ENCODE measurements around the gene RPL10. TPM values are rescaled to one million over a fixed set of nuclear protein-coding genes. Genes with fewer than 3 reads are reported as not detected.

The RPL10 gene
- total RNA-seq, 2 donors from 2014 or later, result 1,915 to 2,641 TPM

DNA sequence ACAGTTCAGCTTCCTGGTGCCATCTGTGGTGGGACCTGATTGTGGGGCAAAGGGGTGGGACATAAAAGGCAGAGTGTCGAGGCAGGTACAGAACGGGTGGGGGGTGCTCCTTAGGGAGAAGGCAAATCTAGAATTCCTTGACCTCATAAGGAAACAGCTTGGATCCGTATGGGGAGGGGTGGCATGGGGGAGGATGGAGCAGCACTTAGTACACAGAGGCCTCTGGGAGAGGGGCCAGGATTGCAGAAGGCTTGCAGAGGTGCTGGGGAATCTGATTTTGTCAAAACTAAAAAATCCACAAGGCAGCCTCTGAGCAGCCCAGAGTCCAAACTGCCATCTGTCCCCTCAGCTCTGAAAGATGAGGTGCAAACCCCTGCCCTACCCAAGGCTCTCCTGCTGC lies 21.4 kb upstream of the RPL10 start:
- Histone ChIP-seq H3K27me3 (no peaks in the 10 kb centered on the region), H3K36me3 (no peaks in the 10 kb centered on the region), H3K4me3 (no peak overlapping the region), H3K9ac (ENCODE audit: low read depth in 2 of 2, low read length in 2 of 2) (no peak overlapping the region), H3K4me1 (no peaks in the 10 kb centered on the region), H3K27ac (no peak overlapping the region), H3K9me3 (no peaks in the 10 kb centered on the region)
- no peak for DNase-seq
- TF ChIP-seq, protein P1, sequence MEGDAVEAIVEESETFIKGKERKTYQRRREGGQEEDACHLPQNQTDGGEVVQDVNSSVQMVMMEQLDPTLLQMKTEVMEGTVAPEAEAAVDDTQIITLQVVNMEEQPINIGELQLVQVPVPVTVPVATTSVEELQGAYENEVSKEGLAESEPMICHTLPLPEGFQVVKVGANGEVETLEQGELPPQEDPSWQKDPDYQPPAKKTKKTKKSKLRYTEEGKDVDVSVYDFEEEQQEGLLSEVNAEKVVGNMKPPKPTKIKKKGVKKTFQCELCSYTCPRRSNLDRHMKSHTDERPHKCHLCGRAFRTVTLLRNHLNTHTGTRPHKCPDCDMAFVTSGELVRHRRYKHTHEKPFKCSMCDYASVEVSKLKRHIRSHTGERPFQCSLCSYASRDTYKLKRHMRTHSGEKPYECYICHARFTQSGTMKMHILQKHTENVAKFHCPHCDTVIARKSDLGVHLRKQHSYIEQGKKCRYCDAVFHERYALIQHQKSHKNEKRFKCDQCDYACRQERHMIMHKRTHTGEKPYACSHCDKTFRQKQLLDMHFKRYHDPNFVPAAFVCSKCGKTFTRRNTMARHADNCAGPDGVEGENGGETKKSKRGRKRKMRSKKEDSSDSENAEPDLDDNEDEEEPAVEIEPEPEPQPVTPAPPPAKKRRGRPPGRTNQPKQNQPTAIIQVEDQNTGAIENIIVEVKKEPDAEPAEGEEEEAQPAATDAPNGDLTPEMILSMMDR (IDR thresholded peaks at IDR 0.05), result no peak
- intact Hi-C loops (cut with DNase I), result no loop called here

DNA sequence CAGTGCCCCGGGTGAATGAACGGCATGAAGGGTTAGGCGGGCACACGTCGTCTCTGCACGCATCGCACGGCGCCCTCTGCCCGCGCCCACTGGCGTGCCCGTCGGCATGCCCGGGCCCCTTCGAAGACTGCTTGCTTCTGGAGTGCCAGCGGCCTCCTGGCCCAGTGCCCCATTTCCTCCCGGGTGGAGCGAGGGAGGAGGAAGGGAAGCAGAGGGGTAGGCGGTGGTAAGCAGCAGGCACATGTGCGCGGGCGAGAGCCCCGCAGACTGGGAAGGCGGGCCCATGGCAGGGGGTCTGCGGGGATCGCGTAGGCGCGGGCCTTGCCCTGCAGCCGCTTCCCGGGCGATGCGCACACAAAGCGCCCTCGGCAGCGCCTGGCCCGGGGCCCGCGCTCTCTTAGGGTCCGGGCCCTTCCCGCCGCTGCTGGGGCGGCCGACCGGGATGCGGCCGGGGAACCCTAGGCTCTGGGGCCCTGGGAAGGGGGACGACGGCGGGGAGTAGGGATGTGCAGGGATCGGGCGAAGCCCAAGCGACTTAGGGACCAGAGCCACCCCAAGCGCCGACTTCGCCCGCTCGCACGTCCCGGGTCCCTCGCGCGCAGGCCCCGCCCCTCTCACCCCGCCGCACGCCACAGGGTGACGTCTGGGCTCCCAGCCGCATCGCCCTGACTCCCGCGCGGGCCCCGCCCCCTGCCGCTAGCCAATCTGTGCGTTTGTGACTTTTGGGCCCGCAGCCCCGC lies 19.9 kb upstream of the RPL10 start:
- Histone ChIP-seq H3K36me3 (no peaks in the 10 kb centered on the region), H3K4me3 (peak overlapping the region; percentile 22), H3K9me3 (no peaks in the 10 kb centered on the region), H3K4me1 (no peaks in the 10 kb centered on the region), H3K27ac (peak overlapping the region; percentile 95), H3K27me3 (no peaks in the 10 kb centered on the region), H3K9ac (ENCODE audit: low read depth in 2 of 2, low read length in 2 of 2) (peak overlapping the region; percentile 70 to 79)
- DNase-seq, result peak; percentile 67
- intact Hi-C loops (cut with DNase I), result no loop called here
- TF ChIP-seq, protein P1 (IDR thresholded peaks at IDR 0.05), result no peak

DNA sequence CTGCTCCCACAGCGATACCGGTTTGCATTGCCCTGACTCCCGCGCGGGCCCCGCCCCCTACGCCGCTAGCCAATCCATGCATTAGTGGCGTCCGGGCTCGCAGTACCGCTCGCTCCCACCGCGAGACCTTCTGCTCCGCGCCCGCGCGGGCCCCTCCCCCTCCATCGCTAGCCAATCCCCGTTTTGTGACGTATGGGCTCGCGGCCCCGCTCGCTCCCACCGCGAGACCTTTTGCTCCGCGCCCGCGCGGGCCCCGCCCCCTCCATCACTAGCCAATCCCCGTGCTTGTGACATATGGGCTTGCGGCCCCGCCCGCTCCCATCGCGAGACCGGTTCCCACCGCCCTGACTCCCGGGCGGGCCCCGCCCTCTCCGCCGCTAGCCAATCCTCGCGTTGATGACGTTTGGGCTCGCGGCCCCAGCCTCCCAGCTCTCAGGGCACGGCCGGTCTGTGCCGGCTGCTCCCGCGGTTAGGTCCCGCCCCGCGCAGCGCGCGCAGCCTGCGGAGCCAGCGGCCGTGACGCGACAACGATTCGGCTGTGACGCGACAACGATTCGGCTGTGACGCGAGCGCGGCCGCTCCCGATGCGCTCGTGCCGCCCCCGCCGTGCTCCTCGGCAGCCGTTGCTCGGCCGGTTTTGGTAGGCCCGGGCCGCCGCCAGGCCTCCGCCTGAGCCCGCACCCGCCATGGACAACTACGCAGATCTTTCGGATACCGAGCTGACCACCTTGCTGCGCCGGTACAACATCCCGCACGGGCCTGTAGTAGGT lies 19.2 kb upstream of the RPL10 start, which contains the start of gene EMD:
Gene EMD, plus strand, starts transcription at position 497 of the 770 bp plus-strand sequence. Its CDS starts 190 bp downstream, at position 687.
- H3K4me1 ChIP-seq, result no peaks in the 10 kb centered on the region
- no peaks in the 10 kb centered on the region for H3K36me3 ChIP-seq
- H3K9me3 ChIP-seq, result no peaks in the 10 kb centered on the region
- H3K9ac ChIP-seq (ENCODE audit: low read depth in 2 of 2, low read length in 2 of 2), result peak within 1 kb of the TSS; percentile 75 to 95
- H3K27ac ChIP-seq, result peak within 1 kb of the TSS; percentile 95
- H3K27me3 ChIP-seq, result no peaks in the 10 kb centered on the region
- DNase-seq, result peak; percentile 95
- intact Hi-C loops (cut with DNase I), result no loop called here
- H3K4me3 ChIP-seq, result peak within 1 kb of the TSS; percentile 63
- TF ChIP-seq, protein P1 (IDR thresholded peaks at IDR 0.05), result no peak

DNA sequence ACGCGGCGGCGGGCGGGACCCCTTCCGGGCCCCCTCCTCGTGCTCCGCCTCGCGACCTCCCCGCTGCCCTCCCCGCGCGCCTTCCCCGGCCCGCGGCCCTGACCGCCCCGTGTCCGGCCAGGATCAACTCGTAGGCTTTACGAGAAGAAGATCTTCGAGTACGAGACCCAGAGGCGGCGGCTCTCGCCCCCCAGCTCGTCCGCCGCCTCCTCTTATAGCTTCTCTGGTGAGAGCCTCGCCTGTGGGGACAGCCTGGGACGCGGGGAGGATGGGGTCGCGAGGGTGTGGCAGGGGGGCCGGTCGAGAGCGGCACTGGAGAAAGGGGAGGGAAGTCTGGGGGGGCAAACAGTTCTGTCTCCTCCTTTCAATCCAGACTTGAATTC lies 18.6 kb upstream of the RPL10 start:
- Histone ChIP-seq H3K27me3 (no peaks in the 10 kb centered on the region), H3K4me3 (peak overlapping the region; percentile 63), H3K36me3 (no peaks in the 10 kb centered on the region), H3K27ac (peak overlapping the region; percentile 86), H3K4me1 (no peaks in the 10 kb centered on the region), H3K9ac (ENCODE audit: low read depth in 2 of 2, low read length in 2 of 2) (peak overlapping the region; percentile 75 to 95), H3K9me3 (no peaks in the 10 kb centered on the region)
- no peak for DNase-seq
- intact Hi-C loops (cut with DNase I), result no loop called here
- TF ChIP-seq, protein P1 (IDR thresholded peaks at IDR 0.05), result no peak

DNA sequence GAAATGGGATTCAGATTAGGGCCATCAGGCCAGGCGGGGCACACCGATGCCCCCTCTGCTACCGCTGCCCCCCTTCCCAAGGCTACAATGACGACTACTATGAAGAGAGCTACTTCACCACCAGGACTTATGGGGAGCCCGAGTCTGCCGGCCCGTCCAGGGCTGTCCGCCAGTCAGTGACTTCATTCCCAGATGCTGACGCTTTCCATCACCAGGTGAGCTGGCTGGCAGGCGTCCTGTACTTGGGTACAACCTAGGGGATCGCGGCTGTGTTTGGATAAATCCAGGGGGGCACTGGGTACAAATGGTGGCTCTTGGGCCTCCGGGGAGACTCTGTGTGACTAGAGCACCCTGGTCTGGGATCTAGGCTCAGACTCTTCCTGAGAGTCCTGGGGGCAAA lies 18.0 kb upstream of the RPL10 start:
- Histone ChIP-seq H3K36me3 (no peaks in the 10 kb centered on the region), H3K27ac (peak overlapping the region; percentile 86), H3K4me1 (no peaks in the 10 kb centered on the region), H3K27me3 (no peaks in the 10 kb centered on the region), H3K4me3 (peak overlapping the region; percentile 63), H3K9me3 (no peaks in the 10 kb centered on the region), H3K9ac (ENCODE audit: low read depth in 2 of 2, low read length in 2 of 2) (peak overlapping the region; percentile 75 to 95)
- no peak for DNase-seq
- intact Hi-C loops (cut with DNase I), result no loop called here
- TF ChIP-seq, protein P1 (IDR thresholded peaks at IDR 0.05), result no peak

All from colonic mucosa (tissue), 4 donors.